Erythroblast (primary cell): ENCODE measurements around the gene SKA3.
"Not testable (repeated sequence)": the region's sequence is repeated elsewhere in the genome, so short reads cannot be mapped to it uniquely, and the experiment has no call there.

ENCODE experiments used
- DNase-seq, 2 experiments: peaks; one replicate each; lab custom pipeline; 2025; lab: John Stamatoyannopoulos, UW
- GATA1 ChIP-seq: IDR thresholded peaks from 2 replicates; pipeline ENCODE4 v1.6.1; 2011; ENCODE audit warnings: low read depth, mild to moderate bottlenecking, control low read depth, low read length, moderate library complexity
- POLR2A ChIP-seq: IDR thresholded peaks from 2 replicates; pipeline ENCODE4 v1.6.1; 2011; ENCODE audit warnings: mild to moderate bottlenecking, low read length

Gene SKA3

GRCh38 chr13:21181671-21182070 lies 5.3 kb upstream of the SKA3 start:
- no peak for DNase-seq
- TF ChIP-seq GATA1, result no peak
- no peak for TF ChIP-seq POLR2A

GRCh38 chr13:21176982-21177284 lies 581 bp upstream of the SKA3 start:
- DNase-seq, result peak in 1 of 2 experiments; percentile 80
- TF ChIP-seq GATA1 (no peak), POLR2A (no peak)

GRCh38 chr13:21175656-21176214 lies 617 bp downstream of the SKA3 start:
- peak in 1 of 2 experiments; percentile 57 for DNase-seq
- TF ChIP-seq POLR2A (no peak), GATA1 (no peak)

- DNase-seq, result not testable (repeated sequence)
These were observed 2.6 kb downstream of the SKA3 start for GRCh38 chr13:21173767-21174166.

- no peak for TF ChIP-seq GATA1
- TF ChIP-seq POLR2A, result no peak
- no peak for DNase-seq
These were observed 4.9 kb downstream of the SKA3 start for GRCh38 chr13:21171420-21171819.

GRCh38 chr13:21165606-21166005 lies 10.7 kb downstream of the SKA3 start:
- DNase-seq, result not testable (repeated sequence)

GRCh38 chr13:21164631-21165030 lies 11.7 kb downstream of the SKA3 start:
- TF ChIP-seq GATA1, result no peak
- no peak for TF ChIP-seq POLR2A
- no peak for DNase-seq

- no peak for DNase-seq
These were observed 24.0 kb downstream of the SKA3 start for GRCh38 chr13:21152251-21152899.

GRCh38 chr13:21150013-21150412 lies 26.3 kb downstream of the SKA3 start:
- DNase-seq, result no peak
- no peak for TF ChIP-seq POLR2A
- no peak for TF ChIP-seq GATA1

More at GRCh38 chr13:21152251-21152899, 24.0 kb downstream of the SKA3 start:
- no peak for TF ChIP-seq GATA1
- TF ChIP-seq POLR2A, result no peak

- no peak for DNase-seq
- no peak for TF ChIP-seq POLR2A
- TF ChIP-seq GATA1, result no peak
These were observed 26.8 kb downstream of the SKA3 start for GRCh38 chr13:21149568-21149967.

- TF ChIP-seq POLR2A, result no peak
- no peak for TF ChIP-seq GATA1
- DNase-seq, result no peak
These were observed 27.6 kb downstream of the SKA3 start for GRCh38 chr13:21148557-21149258.

GRCh38 chr13:21147827-21148226 lies 28.5 kb downstream of the SKA3 start:
- no peak for TF ChIP-seq GATA1
- no peak for TF ChIP-seq POLR2A

GRCh38 chr13:21142766-21143165 lies 33.6 kb downstream of the SKA3 start:
- TF ChIP-seq POLR2A (no peak), GATA1 (no peak)

More at GRCh38 chr13:21147827-21148226, 28.5 kb downstream of the SKA3 start:
- DNase-seq, result no peak

GRCh38 chr13:21139374-21139773 lies 37.0 kb downstream of the SKA3 start:
- no peak for DNase-seq
- TF ChIP-seq GATA1 (no peak), POLR2A (no peak)

More at GRCh38 chr13:21142766-21143165, 33.6 kb downstream of the SKA3 start:
- no peak for DNase-seq
